PFSK-1 (cell line): ENCODE measurements around the gene ADAMTS17.

Experiments used
- FOXP2 ChIP-seq: optimal IDR thresholded peaks from 2 replicates; pipeline ENCODE3; 2011; ENCODE audit warnings: borderline replicate concordance, control low read depth, inconsistent platforms; ENCODE audit not compliant: insufficient read depth; ENCODE audit errors: extremely low read length, extremely low read depth
- POLR2AphosphoS5 ChIP-seq: IDR thresholded peaks from 2 replicates; pipeline ENCODE4 v1.6.1; 2012; ENCODE audit warnings: low read depth, mild to moderate bottlenecking, control low read depth, low read length, moderate library complexity
- REST ChIP-seq, 2 experiments: IDR thresholded peaks; 2 replicates each; pipeline versions ENCODE4 v1.6.1 to v1.8.0; 2011 to 2012; ENCODE audit warnings: low read depth in 2 of 2, low read length in 2 of 2, control low read depth in 1 of 2, inconsistent platforms in 1 of 2, mild to moderate bottlenecking in 1 of 2, moderate library complexity in 1 of 2; ENCODE audit not compliant: insufficient read depth in 1 of 2
- SIN3A ChIP-seq: IDR thresholded peaks from 2 replicates; pipeline ENCODE4 v1.6.1; 2012; ENCODE audit warnings: mild to moderate bottlenecking, low read length, moderate library complexity, borderline replicate concordance; ENCODE audit not compliant: insufficient read depth
- TAF1 ChIP-seq: IDR thresholded peaks from 2 replicates; pipeline ENCODE4 v1.6.1; 2012; ENCODE audit warnings: low read length, control low read depth, borderline replicate concordance; ENCODE audit not compliant: insufficient read depth

- TF ChIP-seq POLR2AphosphoS5: no peak
- TF ChIP-seq TAF1: no peak
- no peak for TF ChIP-seq SIN3A
- TF ChIP-seq REST (IDR thresholded peaks at IDR 0.05; ENCODE audit: insufficient read depth in 1 of 2, low read depth in 2 of 2, low read length in 2 of 2): no peak
- no peak for TF ChIP-seq FOXP2
These were observed 412.5 kb downstream of the ADAMTS17 start for GRCh38 chr15:99929266-99929665.
